ENCODE data around the gene MAST2.
"Not testable (repeated sequence)": the region's sequence is repeated elsewhere in the genome, so short reads cannot be mapped to it uniquely, and the experiment has no call there.

MAST2 gene

DNA sequence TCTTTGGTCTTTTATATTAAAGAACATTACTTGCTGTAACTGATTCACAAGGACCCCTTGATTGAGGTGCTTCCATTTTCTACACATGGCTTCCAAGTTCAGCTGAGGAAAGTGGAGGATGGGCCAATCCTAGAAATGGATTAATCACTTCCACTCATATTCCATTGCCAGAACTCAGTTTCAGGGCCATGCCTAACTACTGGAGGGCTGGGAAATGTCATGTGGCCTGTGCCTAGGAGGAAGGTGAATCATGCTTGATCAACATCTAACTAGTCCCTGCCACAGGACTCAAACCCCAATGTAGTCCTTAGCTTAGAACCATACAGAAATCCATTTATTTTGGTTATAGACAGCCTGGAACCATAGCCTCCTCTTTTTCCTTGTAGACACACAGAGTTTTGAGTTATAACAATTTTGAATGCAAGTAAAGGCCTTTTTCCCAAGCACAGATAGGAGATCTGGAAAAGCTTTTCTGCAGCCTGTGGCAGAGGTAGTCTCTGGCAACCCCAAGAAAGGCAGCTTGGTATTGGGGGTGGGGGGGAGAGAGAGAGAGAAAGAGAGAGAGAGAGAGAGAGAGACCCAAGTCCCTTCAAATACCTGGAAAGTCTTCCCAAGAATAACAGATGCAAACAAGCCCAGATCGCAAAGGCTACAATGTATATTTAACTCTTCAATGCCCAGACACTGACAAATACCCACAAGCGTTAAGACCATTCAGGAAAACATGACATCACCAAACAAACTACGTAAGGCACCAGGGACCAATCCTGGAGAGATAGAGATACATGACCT, 12.5 kb downstream of the MAST2 start:
- DNase-seq, result no peak

DNA sequence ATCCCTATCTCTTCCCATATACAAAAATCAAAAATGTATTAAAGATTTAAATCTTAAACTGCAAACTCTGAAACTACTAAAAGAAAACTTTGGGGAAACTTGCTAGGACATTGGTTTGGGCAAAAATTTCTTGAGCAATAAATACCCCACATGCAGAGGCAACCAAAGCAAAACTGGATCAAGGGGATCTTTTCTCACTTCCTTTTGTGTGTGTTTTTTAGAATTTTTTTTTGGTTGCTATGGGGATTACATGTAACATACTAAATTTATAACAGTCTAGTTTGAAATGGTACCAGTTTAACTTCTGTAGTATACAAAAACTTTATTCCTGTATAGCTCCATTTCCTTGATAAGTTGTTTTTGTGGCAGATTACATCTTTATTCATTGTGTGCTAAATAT, 16.8 kb downstream of the MAST2 start:
- no peak for DNase-seq

DNA sequence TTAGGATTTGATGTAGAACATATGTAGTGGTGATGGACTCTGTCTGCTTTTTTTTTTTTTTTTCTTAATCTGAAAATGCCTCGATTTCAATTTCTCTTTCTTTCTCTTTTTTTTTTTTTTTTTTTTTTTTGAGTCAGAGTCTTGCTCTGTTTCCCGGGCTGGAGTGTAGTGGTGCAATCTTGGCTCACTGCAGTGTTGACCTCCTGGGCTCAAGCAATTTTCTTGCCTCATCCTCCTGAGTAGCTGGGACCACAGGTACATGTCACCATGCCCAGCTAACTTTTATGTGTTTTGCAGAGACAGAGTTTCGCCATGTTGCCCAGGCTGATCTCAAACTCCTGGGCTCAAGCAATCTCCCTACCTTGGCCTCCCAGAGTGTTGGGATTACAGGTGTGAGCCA, 17.4 kb downstream of the MAST2 start:
- no peak for DNase-seq

DNA sequence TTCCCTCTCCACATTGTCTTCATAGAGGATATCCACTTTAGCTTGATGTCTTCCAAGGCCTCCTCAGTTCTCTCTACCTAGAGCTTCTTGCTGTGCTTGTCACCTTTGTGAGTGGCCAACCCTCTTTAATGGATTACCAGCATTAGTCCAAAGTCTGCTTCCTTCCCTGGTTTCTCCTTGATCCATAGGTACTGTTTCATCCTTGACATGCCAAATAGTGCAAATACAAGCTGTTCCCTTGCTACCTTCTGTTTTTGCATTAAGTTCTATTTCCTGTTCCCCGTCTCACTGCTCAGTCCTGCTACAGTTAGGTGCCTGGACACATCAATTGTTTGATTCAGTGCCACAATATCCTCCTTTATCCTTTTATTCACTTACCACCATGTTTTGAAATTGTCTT, 19.2 kb downstream of the MAST2 start:
- DNase-seq, result no peak

DNA sequence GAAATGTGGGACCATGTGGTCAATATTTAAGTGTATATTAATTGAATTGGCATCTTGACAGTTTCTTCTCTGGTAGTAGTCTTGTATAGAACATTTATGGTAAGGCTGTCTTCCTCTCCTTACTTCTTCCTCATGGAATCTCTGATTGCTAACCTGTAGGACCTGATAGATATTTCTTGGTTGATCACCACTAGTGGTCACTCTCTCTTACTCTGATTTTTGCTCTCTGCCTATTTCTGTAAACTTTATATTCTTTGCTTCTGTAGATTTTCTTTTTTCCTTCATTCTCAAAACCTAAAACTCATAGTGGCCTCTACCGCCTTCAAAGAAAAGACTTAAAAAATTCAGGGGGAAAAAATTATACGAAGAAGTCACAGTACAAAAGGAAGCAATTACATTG, 21.2 kb downstream of the MAST2 start:
- no peak for DNase-seq

DNA sequence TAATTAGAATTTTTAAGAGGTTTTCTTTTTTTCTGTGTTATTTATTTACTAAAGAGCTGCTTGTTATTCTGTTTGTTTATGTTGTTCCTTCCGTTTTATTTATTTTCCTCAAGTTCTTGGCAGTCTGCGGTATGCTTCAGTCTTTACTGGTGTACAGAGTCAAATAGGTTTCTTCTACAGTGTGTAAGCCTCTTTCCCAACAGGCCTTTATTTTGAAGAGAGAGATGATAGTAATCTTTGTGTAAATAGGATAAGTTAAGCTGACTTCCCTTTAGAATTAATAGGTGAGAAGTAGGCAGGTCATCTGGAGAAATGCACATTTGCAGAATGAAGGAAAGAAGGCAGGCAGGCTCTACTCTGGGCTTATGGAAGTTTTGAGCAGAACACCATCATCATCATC, 23.8 kb downstream of the MAST2 start:
- DNase-seq, result no peak

DNA sequence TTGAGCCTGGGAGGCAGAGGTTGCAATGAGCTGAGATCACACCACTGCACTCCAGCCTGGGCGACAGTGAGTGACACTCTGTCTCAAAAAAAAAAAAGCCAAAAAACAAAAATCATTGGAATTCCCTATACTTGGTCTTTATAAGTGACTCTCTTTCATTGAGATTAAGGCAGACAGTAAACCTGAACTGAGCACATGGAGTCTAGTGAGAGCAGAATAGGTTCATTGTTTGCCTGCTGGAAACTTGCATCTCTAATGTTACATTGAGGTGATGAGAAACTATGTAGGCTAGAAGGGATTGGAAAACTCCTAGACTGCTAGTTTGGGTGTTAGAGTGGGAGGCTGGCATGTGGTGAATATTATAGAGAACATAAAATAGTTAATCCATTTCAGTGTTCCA, 25.4 kb downstream of the MAST2 start:
- DNase-seq, result no peak

DNA sequence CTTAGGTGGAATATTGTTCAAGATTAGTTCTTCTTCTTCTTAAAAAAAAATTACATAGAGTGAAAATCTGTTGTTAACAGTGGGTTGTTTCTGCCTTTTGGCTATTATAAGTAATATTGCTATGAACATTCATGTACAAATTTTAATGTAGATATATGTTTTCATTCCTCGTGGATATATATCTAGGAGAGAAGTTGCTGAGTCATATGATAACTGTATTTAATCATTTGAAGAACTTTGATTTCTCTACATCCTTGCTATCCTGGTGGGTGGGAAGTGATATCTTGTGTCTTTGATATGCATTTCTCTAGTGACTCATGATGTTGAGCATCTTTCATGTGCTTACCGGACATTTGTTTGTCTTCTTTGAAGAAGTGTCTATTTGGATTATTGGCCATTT, 29.9 kb downstream of the MAST2 start:
- no peak for DNase-seq

DNA sequence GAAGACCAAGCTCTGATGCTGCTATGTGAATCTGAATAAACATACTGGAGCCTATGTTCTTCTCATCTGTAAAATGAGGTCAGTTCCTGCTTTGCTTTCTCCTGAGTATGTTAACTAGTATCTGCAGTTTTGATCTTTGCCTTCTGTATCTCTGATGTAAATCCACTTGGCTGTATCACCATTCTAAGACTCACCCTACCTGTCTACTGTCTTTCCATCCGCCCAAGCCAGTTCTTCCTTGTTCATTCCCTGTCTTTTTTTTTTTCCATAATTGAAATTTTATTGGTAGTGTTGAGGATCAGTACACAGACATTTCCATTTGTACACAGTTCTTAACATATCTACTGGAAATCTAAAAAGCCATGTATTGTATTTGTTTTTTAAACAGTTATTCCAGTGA, 31.3 kb downstream of the MAST2 start:
- DNase-seq, result no peak

DNA sequence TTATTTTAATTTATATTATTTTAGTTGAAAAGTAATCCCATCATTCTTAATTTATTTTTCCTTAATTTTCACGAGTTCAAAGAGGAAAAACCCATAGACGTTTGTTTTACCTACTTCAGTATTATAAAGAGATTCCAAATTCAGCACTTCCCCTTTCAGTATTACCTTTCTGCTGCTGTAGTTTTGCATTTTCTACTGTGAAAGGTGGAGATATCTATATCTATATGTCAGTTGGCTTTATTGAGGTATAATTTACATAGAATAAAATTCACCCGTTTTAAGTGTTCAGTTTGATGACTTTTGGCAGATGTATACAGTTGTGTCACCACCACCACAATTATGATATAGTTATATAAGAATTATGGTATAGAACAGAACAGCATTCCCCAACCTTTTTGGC, 33.0 kb downstream of the MAST2 start:
- no peak for DNase-seq

DNA sequence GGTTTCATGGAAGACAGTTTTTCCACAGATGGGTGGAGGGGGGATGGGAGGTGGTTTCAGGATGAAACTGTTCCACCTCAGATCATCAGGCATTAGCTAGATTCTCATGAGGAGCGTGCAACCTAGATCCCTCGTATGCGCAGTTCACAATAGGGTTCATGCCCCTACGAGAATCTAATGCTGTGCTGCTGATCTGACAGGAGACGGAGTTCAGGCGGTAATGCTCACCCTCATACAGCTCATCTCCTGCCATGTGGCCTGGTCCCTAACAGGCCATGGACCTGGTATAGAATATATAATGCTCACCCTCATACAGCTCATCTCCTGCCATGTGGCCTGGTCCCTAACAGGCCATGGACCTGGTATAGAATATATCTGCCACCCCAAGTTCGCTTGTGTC, 33.4 kb downstream of the MAST2 start:
- DNase-seq, result not testable (repeated sequence)

DNA sequence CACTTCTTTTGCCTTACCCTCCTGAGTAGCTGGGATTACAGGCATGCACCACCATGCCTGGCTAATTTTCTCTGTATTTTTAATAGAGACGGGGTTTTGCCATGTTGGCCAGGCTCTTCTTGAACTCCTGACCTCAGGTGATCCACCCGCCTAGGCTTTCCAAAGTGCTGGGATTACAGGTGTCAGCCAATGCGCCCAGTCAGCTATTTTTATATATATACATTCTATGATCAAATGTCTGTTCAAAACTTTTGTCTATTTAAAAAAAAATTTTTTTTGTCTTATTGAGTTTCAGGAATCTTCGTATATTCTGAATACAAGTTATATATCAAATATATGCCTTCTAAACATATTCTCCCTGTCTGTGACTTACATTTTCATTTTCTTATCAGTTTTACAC, 34.9 kb downstream of the MAST2 start:
- not testable (repeated sequence) for DNase-seq

DNA sequence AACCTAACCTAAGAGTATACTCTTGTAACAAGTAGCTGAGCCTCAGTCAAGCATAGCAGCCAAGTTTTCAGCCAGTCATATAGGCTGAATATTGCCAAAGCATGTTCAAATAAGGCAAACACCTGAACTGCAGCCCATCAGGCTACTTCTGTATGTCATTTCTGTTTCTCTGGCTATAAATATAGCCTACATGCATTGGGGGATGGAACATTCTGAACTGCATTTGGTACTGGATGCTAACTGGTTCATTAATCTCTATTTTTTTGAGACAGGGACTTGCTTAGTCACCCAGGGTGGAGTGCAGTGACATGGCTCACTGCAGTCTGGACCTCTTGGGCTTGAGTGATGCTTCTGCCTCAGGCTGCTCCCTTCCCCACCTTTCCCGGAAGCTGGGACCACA, 37.3 kb downstream of the MAST2 start:
- DNase-seq, result no peak

DNA sequence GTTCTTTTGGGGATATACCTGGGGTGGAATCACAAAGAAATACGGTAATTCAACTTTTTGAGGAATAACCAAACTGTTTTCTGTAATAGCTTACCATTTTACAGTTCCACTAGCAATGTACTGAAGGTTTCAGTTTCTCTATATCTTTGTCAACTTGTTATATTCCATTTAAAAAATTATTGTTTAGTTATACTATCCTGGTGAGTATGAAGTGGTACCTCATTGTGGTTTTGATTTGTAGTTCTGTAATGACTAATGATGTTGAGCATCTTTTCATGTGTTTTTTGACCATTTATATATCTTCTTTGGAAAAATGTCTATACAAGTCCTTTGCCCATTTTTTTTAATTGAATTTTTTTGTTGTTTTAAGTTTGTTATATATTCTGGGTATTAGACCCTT, 39.4 kb downstream of the MAST2 start:
- no peak for DNase-seq

DNA sequence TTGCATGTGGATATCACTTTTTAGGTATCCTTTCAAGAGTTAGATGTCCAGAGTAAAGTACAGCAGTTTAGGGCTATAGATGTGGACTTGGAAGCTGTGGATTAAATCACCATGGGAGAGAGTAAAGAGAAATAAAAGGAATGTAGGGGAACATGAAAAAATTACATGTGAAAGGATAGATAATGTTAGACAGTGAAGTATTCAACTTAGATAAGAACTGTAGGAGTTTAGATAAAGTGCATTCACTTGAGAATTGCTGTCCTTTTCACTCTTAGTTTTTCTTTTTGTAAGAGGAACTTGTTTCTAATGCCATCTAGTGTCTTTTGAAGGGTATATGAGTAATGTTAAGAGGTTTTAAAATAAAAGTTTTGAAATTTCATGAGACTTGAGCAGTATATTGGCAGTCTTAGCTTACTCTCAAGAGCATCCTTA, 40.1 kb downstream of the MAST2 start:
- DNase-seq, result no peak

DNA sequence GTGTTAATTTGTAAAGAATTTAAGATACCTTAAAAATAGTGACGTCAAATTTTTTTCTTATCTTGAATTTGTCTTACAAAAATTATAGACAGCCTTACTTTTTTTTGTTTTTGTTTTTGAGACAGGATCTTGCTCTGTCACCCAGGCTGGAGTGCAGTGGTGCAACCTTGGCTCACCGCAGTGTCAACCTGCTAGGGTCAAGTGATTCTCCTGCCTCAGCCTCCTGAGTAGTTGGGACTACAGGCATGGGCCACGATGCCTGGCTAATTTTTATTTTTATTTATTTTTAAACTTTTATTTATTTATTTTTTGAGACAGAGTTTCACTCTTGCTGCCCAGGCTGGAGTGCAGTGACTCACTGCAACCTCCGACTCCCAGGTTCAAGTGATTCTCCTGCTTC, 40.6 kb downstream of the MAST2 start:
- not testable (repeated sequence) for DNase-seq

DNA sequence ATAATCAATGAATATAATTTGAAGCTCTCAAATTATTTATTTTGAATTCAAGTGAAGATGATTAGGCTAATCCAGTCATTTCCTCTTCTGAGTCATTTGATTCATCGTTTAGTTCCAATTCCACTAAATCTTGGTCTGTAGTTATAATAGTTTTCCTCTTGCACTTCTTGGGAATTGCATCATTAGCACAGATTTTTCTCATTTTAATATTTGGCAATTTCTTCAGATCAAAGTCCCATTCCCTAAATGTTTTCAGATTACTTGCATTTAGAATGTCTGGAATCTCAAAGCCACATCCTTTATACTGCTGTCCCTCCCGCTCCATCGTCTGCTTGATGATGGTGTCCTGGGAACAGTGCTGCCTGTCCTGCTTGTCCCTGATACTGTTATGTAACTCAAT, 43.5 kb downstream of the MAST2 start:
- DNase-seq, result no peak

DNA sequence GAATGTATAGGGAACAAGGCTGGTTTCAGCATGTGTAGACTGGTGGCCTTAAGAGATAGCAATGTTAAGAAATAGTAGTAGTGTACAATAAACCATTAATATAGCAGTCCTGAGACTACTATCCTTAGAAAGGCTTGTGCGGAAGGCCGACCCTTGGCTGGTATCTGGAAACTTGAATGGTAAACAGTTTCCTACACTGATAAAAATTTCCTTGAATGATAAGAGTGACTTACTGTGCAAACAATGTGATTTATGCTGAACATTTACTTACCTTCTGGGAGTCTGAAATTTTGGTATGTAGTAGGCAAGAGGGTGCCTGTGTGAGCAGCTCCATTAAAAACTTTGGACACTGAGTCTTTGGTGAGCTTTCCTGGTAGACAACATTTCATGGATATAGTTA, 44.7 kb downstream of the MAST2 start:
- DNase-seq, result no peak

DNA sequence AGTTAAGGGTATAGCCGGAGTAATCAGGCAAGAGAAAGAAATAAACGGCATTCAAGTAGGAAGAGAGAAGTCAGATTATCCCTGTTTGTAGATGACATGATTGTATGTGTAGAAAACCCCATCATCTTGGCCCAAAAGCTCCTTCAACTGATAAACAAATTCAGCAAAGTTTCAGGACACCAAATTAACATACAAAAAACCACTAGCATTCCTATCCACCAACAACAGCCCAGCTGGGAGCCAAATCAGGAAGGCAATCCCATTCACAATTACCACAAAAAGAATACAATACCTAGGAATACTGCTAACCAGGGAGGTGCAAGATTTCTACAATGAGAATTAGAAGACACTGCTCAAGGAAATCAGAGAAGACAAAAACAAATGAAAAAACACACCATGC, 45.3 kb downstream of the MAST2 start:
- no peak for DNase-seq

DNA sequence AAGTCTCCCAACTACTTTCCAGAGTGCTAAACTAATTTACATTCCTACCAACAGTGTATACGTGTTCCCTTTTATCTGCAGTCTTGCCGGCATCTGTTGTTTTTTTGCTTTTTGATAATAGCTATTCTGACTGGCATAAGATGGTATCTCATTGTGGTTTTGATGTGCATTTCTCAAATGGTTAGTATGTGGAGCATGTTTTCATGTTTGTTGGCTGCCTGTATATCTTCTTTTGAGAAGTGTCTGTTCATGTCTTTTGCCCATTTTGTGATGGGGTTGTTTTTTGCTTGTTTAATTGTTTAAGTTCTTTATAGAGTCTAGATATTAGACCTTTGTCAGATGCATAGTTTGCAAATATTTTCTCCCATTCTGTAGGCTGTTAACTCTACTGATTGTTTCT, 46.6 kb downstream of the MAST2 start:
- DNase-seq, result no peak

DNA sequence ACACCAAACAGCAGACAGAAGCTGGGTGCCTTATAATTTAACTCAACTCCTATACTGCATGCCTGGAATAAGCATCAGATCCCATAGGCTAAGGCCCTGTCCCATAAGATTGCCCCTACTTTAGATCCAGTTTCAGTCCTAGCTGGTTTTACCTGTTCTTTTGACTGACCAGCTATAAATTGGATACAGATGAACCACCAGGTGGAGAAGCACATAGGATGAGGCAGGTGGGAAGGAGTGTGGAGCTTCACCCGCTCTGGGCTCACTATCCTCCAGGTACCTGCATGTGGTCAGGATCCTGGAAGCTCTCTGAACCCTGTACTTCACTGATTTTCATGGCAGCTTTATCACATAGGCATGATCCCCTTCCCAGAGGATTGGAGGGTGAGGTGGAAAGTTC, 51.3 kb downstream of the MAST2 start:
- no peak for DNase-seq

DNA sequence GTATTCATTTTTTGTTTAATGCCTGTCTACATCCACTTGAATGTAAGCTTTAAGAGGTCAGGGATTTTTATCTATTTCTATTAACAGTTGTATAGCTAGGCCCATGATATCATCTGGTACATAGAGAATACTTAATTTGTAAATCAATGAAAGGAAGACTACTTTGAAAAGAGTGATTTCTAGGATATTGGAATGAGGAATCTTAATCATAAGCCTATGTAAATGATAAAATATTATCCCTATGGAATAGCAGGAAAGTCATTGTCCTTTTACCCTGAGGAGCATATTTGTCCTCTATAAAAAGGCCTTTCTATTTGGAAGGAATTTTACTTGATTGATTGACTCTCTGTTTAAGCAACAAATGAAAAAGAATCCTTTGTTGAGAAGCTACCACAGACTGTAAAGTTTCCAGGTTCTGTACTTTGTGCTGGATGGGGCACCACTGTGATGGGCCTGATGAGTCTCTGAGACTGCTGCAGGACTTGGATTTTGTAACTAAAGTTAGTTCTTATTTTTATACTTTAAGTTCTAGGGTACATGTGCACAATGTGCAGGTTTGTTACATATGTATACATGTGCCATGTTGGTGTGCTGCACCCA, 53.8 kb downstream of the MAST2 start:
- no peak for DNase-seq

DNA sequence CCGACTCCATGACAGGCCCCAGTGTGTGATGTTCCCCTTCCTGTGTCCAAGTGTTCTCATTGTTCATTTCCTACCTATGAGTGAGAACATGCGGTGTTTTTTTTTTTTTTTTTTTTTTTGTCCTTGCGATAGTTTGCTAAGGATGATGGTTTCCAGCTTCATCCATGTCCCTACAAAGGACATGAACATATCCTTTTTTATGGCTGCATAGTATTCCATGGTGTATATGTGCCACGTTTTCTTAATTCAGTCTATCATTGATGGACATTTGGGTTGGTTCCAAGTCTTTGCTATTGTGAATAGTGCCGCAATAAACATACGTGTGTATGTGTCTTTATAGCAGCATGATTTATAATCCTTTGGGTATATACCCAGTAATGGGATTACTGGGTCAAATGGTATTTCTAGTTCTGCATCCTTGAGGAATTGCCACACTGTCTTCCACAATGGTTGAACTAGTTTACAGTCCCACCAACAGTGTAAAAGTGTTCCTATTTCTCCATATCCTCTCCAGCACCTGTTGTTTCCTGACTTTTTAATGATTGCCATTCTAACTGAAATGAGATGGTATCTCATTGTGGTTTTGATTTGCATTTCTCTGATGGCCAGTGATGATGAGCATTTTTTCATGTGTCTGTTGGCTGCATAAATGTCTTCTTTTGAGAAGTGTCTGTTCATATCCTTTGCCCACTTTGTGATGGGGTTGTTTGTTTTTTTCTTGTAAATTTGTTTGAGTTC, 54.5 kb downstream of the MAST2 start:
- not testable (repeated sequence) for DNase-seq

DNA sequence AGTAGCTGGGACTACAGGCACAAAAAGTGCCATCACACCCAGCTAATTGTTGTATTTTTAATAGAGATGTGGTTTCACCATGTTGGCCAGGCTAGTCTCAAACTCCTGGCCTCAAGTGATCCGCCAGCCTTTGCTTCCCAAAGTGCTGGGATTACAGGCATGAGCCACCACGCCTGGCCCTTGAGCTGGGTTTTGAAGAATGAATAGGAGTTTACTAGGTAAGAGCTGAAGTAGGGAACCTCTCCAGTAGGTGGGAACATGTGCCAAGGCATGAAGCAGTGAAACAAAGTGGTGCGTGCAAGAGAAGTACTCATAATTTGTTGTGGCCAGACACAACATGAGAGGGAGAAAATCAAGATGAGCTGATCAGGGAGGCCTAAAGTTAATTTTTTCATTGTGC, 55.8 kb downstream of the MAST2 start:
- DNase-seq, result no peak
